GM21737 (cell line): ENCODE results near the gene ABHD1.

Source experiments
- ATAC-seq: cut with Tn5 transposase; IDR thresholded peaks from one replicate; pipeline ENCODE4 v1.9.1; 2021; ENCODE audit warnings: mild to moderate bottlenecking, moderate library complexity; ENCODE audit not compliant: unreplicated experiment

ABHD1 gene

GRCh38 chr2:27134781-27135477 lies 11.3 kb downstream of the ABHD1 start:
- no peak for ATAC-seq

GRCh38 chr2:27135478-27135955 lies 11.9 kb downstream of the ABHD1 start:
- ATAC-seq: no peak

GRCh38 chr2:27136751-27137150 lies 13.1 kb downstream of the ABHD1 start:
- no peak for ATAC-seq

- ATAC-seq: no peak
Observed at GRCh38 chr2:27137322-27137935, 13.8 kb downstream of the ABHD1 start.

- ATAC-seq: no peak
Observed at GRCh38 chr2:27138111-27138510, 14.5 kb downstream of the ABHD1 start.

GRCh38 chr2:27139310-27139709 lies 15.7 kb downstream of the ABHD1 start, which contains the start of gene PRR30:
Gene PRR30, minus strand, starts transcription at chr2:27139410. Its CDS starts 1,081 bp downstream, at chr2:27138329.
- no peak for ATAC-seq

GRCh38 chr2:27143285-27143684 lies 19.7 kb downstream of the ABHD1 start:
- no peak for ATAC-seq

GRCh38 chr2:27145682-27146081 lies 22.1 kb downstream of the ABHD1 start:
- ATAC-seq: no peak

- ATAC-seq: no peak
Observed at GRCh38 chr2:27147935-27148334, 24.3 kb downstream of the ABHD1 start.

- no peak for ATAC-seq
Observed at GRCh38 chr2:27148801-27149439, 25.3 kb downstream of the ABHD1 start, which contains the start of gene TCF23. Gene TCF23, plus strand, starts transcription at chr2:27149004. Its CDS starts 130 bp downstream, at chr2:27149134.

- no peak for ATAC-seq
Observed at GRCh38 chr2:27149570-27150405, 26.2 kb downstream of the ABHD1 start.

- ATAC-seq: no peak
Observed at GRCh38 chr2:27150639-27151230, 27.1 kb downstream of the ABHD1 start.

GRCh38 chr2:27152102-27152795 lies 28.6 kb downstream of the ABHD1 start:
- no peak for ATAC-seq

- ATAC-seq: no peak
Observed at GRCh38 chr2:27152796-27153464, 29.3 kb downstream of the ABHD1 start.

GRCh38 chr2:27154488-27154887 lies 30.9 kb downstream of the ABHD1 start:
- no peak for ATAC-seq

GRCh38 chr2:27155069-27155520 lies 31.5 kb downstream of the ABHD1 start:
- no peak for ATAC-seq

- no peak for ATAC-seq
Observed at GRCh38 chr2:27158468-27158867, 34.9 kb downstream of the ABHD1 start.

- no peak for ATAC-seq
Observed at GRCh38 chr2:27159271-27159670, 35.7 kb downstream of the ABHD1 start.

GRCh38 chr2:27160191-27160590 lies 36.6 kb downstream of the ABHD1 start:
- no peak for ATAC-seq
